ENCODE results near the gene RFPL3. TPM values are rescaled to one million over a fixed set of nuclear protein-coding genes. Genes with fewer than 3 reads are reported as not detected.

The RFPL3 gene
- total and polyA plus RNA-seq, 2 donors (not counting 3 experiments of a cell fraction or from before 2014, with no cell fraction given) = not detected

GRCh38 chr22:32340411-32340810, 17.3 kb upstream of the RFPL3 start:
- no peak for DNase-seq (ENCODE audit: low read depth, low spot score)
- FAIRE-seq = no peak
- POLR2A ChIA-PET = no interaction called here
- Histone ChIP-seq H3K4me2 (ENCODE audit: insufficient read depth, low read length) (no peak overlapping the region), H3K4me1 (ENCODE audit: control insufficient read depth, extremely low read depth, insufficient read depth, low read length) (peaks cover 19% of the 10 kb centered on the region), H3K79me2 (ENCODE audit: control insufficient read depth, insufficient read depth, low read length) (peaks cover 2% of the 10 kb centered on the region), H3K4me3 (replicated peaks in 1 of 3; ENCODE audit: insufficient read depth in 1 of 3, low read depth in 1 of 3, low read length in 3 of 3) (no peak overlapping the region), H3K27me3 (ENCODE audit: control insufficient read depth in 2 of 2, insufficient read depth in 2 of 2, low read length in 2 of 2) (no peaks in the 10 kb centered on the region), H3K9me1 (replicated peaks; ENCODE audit: control insufficient read depth, extremely low read depth, insufficient read depth, low read length) (no peaks in the 10 kb centered on the region), H3K9ac (replicated peaks; ENCODE audit: extremely low read depth, insufficient read depth, low read length) (no peak overlapping the region), H3K27ac (ENCODE audit: insufficient read depth, low read depth, low read length) (no peak overlapping the region), H3K9me3 (replicated peaks; ENCODE audit: control insufficient read depth, insufficient read depth, low read length) (no peaks in the 10 kb centered on the region), H4K20me1 (replicated peaks; ENCODE audit: control insufficient read depth, extremely low read depth, insufficient read depth, low read length) (no peaks in the 10 kb centered on the region), H3K36me3 (ENCODE audit: control insufficient read depth in 2 of 2, extremely low read depth in 1 of 2, insufficient read depth in 2 of 2, low read length in 2 of 2) (peaks cover 2 to 4% of the 10 kb centered on the region in 2 experiments), H2AFZ (ENCODE audit: low read depth, low read length) (no peak overlapping the region)
- CTCF ChIA-PET = no interaction called here
- no TSS peak for BruUV-seq (replicated peaks)
- intact Hi-C loops (cut with micrococcal nuclease) = no loop called here
- TF ChIP-seq POLR2AphosphoS5 (IDR thresholded peaks at IDR 0.05; ENCODE audit: insufficient read depth, low read depth, low read length) = no peak
- TF ChIP-seq, protein P1, sequence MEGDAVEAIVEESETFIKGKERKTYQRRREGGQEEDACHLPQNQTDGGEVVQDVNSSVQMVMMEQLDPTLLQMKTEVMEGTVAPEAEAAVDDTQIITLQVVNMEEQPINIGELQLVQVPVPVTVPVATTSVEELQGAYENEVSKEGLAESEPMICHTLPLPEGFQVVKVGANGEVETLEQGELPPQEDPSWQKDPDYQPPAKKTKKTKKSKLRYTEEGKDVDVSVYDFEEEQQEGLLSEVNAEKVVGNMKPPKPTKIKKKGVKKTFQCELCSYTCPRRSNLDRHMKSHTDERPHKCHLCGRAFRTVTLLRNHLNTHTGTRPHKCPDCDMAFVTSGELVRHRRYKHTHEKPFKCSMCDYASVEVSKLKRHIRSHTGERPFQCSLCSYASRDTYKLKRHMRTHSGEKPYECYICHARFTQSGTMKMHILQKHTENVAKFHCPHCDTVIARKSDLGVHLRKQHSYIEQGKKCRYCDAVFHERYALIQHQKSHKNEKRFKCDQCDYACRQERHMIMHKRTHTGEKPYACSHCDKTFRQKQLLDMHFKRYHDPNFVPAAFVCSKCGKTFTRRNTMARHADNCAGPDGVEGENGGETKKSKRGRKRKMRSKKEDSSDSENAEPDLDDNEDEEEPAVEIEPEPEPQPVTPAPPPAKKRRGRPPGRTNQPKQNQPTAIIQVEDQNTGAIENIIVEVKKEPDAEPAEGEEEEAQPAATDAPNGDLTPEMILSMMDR (IDR thresholded peaks at IDR 0.05; ENCODE audit: extremely low read depth in 1 of 2, insufficient read depth in 1 of 2, low read depth in 1 of 2, low read length in 2 of 2) = no peak
- no peak for TF ChIP-seq MYC (IDR thresholded peaks at IDR 0.05; ENCODE audit: low read depth, low read length)
- no peak for TF ChIP-seq EZH2 (IDR thresholded peaks at IDR 0.05; ENCODE audit: borderline replicate concordance, low read depth, low read length, severe bottlenecking)
- no peak for TF ChIP-seq POLR2A (IDR thresholded peaks at IDR 0.05; ENCODE audit: low read depth, low read length)
- TF ChIP-seq FOS (IDR thresholded peaks at IDR 0.05; ENCODE audit: borderline replicate concordance, insufficient read depth, low read length) = no peak
- TF ChIP-seq GATA2 (IDR thresholded peaks at IDR 0.05; ENCODE audit: insufficient read depth, insufficient read length, low read depth, low read length) = no peak
- TF ChIP-seq, protein P2, sequence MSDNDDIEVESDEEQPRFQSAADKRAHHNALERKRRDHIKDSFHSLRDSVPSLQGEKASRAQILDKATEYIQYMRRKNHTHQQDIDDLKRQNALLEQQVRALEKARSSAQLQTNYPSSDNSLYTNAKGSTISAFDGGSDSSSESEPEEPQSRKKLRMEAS (IDR thresholded peaks at IDR 0.05; ENCODE audit: insufficient read depth, insufficient read length) = no peak
- no peak for TF ChIP-seq JUN (IDR thresholded peaks at IDR 0.05; ENCODE audit: borderline replicate concordance, insufficient read depth, insufficient read length, low read depth)
- dilution Hi-C loops (cut with MboI; ENCODE audit: extremely low pct_ligation_motif_present, low sequenced_read_pairs) = no loop called here

Measured in endothelial cell of umbilical vein (primary cell).